Mammary epithelial cell (primary cell): ENCODE measurements around the gene DBH.

Source experiments
- CTCF ChIP-seq, 2 donors: IDR thresholded peaks in 1 of 2; conservative IDR thresholded peaks in 1 of 2; 2 replicates each; pipeline ENCODE4 v1.5.1; 2011 to 2012; ENCODE audit warnings: inconsistent platforms in 2 of 2, low read length in 2 of 2, mild to moderate bottlenecking in 2 of 2, control low read depth in 1 of 2, low read depth in 1 of 2; ENCODE audit not compliant: insufficient read depth in 1 of 2; ENCODE audit errors: extremely low read depth in 1 of 2
- EZH2 ChIP-seq: IDR thresholded peaks from 2 replicates; pipeline ENCODE4 v1.6.1; 2012; ENCODE audit warnings: low read length, inconsistent platforms, borderline replicate concordance

- TF ChIP-seq CTCF (conservative IDR thresholded peaks at IDR 0.05 in 1 of 2, IDR thresholded peaks at IDR 0.05 in 1 of 2; ENCODE audit: extremely low read depth in 1 of 2, insufficient read depth in 1 of 2, low read depth in 1 of 2, low read length in 2 of 2), result peak; percentile 7 to 29
- TF ChIP-seq EZH2, result no peak
Observed at GRCh38 chr9:133589454-133590227, 46.5 kb upstream of the DBH start.
